ENCODE results near the gene UQCRC1.

- TF ChIP-seq CTCF (IDR thresholded peaks at IDR 0.05; ENCODE audit: poor library complexity) = no peak
- no peak for TF ChIP-seq EZH2phosphoT487 (IDR thresholded peaks at IDR 0.05; ENCODE audit: low read depth, severe bottlenecking, unreplicated experiment)
- no peak for TF ChIP-seq EZH2 (IDR thresholded peaks at IDR 0.05; ENCODE audit: borderline replicate concordance)
Measured at GRCh38 chr3:48655063-48655462, 45.6 kb upstream of the UQCRC1 start.
